Neuronal stem cell (in vitro differentiated cells): Measurements from ENCODE around the gene CACNA2D4.

Source experiments
- DNase-seq: peaks from one replicate; pipeline ENCODE4 v3.0.0-alpha.2; 2013; ENCODE audit warnings: low spot score
- H2AFZ ChIP-seq: one replicate; pipeline ENCODE4 v1.6.1; 2013; ENCODE audit warnings: mild to moderate bottlenecking, low read length, inconsistent platforms
- H2AK5ac ChIP-seq: 2 replicates; pipeline ENCODE4 v1.6.1; 2013; ENCODE audit warnings: low read depth, mild to moderate bottlenecking, inconsistent platforms, low read length, moderate library complexity, mixed read lengths
- H2BK120ac ChIP-seq: 2 replicates; pipeline ENCODE4 v1.6.1; 2013; ENCODE audit warnings: low read depth, mild to moderate bottlenecking, inconsistent platforms, low read length, moderate library complexity, mixed read lengths
- H2BK12ac ChIP-seq: one replicate; pipeline ENCODE4 v1.6.1; 2013; ENCODE audit warnings: low read length, inconsistent platforms
- H2BK15ac ChIP-seq: 2 replicates; pipeline ENCODE4 v1.6.1; 2013; ENCODE audit warnings: mild to moderate bottlenecking, low read length, inconsistent platforms, mixed read lengths
- H2BK5ac ChIP-seq: one replicate; pipeline ENCODE4 v1.6.1; 2013; ENCODE audit warnings: inconsistent platforms, mild to moderate bottlenecking, low read length, moderate library complexity
- H3K14ac ChIP-seq: one replicate; pipeline ENCODE4 v1.6.1; 2013; ENCODE audit warnings: low read length, inconsistent platforms
- H3K18ac ChIP-seq: 2 replicates; pipeline ENCODE4 v1.6.1; 2013; ENCODE audit warnings: low read length, inconsistent platforms
- H3K23ac ChIP-seq: 2 replicates; pipeline ENCODE4 v1.6.1; 2013; ENCODE audit warnings: low read depth, mild to moderate bottlenecking, mixed read lengths, low read length, inconsistent platforms; ENCODE audit not compliant: poor library complexity
- H3K27ac ChIP-seq: replicated peaks from 3 replicates; pipeline ENCODE4 v1.5.1; 2013; ENCODE audit warnings: low read length, inconsistent platforms
- H3K27me3 ChIP-seq, 3 experiments: 2 replicates each; pipeline ENCODE4 v1.6.1; 2013; ENCODE audit warnings: low read length in 3 of 3, mild to moderate bottlenecking in 2 of 3, inconsistent platforms in 1 of 3, low read depth in 1 of 3, mixed read lengths in 1 of 3, moderate library complexity in 1 of 3; ENCODE audit not compliant: control insufficient read depth in 3 of 3, insufficient read depth in 3 of 3
- H3K36me3 ChIP-seq, 2 donors: replicated peaks in 1 of 2; 2 replicates each; pipeline ENCODE4 v1.6.1; 2013; ENCODE audit warnings: low read length in 2 of 2; ENCODE audit not compliant: control insufficient read depth in 2 of 2, insufficient read depth in 2 of 2
- H3K4ac ChIP-seq: 2 replicates; pipeline ENCODE4 v1.6.1; 2013; ENCODE audit warnings: inconsistent platforms, mild to moderate bottlenecking, low read length, moderate library complexity
- H3K4me1 ChIP-seq, 2 donors: 1 replicate in 1 of 2; 2 replicates in 1 of 2; pipeline ENCODE4 v1.6.1; 2013; ENCODE audit warnings: low read length in 2 of 2, low read depth in 1 of 2; ENCODE audit not compliant: control insufficient read depth in 2 of 2, insufficient read depth in 1 of 2
- H3K4me2 ChIP-seq: one replicate; pipeline ENCODE4 v1.6.1; 2013; ENCODE audit warnings: mild to moderate bottlenecking, low read length, inconsistent platforms; ENCODE audit not compliant: insufficient read depth, poor library complexity, severe bottlenecking
- H3K4me3 ChIP-seq, 2 donors: 2 replicates each; pipeline ENCODE4 v1.5.1; 2013; ENCODE audit warnings: low read length in 2 of 2, mild to moderate bottlenecking in 2 of 2, inconsistent platforms in 1 of 2, moderate library complexity in 1 of 2
- H3K79me1 ChIP-seq: one replicate; pipeline ENCODE4 v1.6.1; 2013; ENCODE audit warnings: low read depth, mild to moderate bottlenecking, inconsistent platforms, low read length, moderate library complexity
- H3K9ac ChIP-seq: one replicate; pipeline ENCODE4 v1.6.1; 2013; ENCODE audit warnings: mild to moderate bottlenecking, low read depth, low read length, inconsistent platforms; ENCODE audit not compliant: poor library complexity
- H3K9me3 ChIP-seq, 2 donors: replicated peaks in 1 of 2; 2 replicates each; pipeline versions ENCODE3 to v1.6.1; 2013; ENCODE audit warnings: low read length in 2 of 2, mild to moderate bottlenecking in 2 of 2, inconsistent platforms in 1 of 2, low read depth in 1 of 2, mixed read lengths in 1 of 2, moderate library complexity in 1 of 2; ENCODE audit not compliant: control insufficient read depth in 2 of 2, insufficient read depth in 1 of 2
- H4K8ac ChIP-seq: one replicate; pipeline ENCODE4 v1.6.1; 2013; ENCODE audit warnings: low read depth, mild to moderate bottlenecking, inconsistent platforms, low read length, moderate library complexity
- H4K91ac ChIP-seq: one replicate; pipeline ENCODE4 v1.6.1; 2013; ENCODE audit warnings: low read length, low read depth, mild to moderate bottlenecking, inconsistent platforms; ENCODE audit not compliant: poor library complexity
- WGBS, 2 donors: extraction: QIAGEN DNeasy Blood & Tissue Kit; methylation state at CpG; one replicate each; pipeline ENCODE4 v1.1.7; 2013; ENCODE audit warnings: missing lambda C conversion rate in 2 of 2, mixed read lengths in 1 of 2; ENCODE audit not compliant: insufficient read length in 2 of 2, insufficient replicate concordance in 1 of 2; ENCODE audit errors: extremely low coverage in 2 of 2; 5-methylcytosine and 5-hydroxymethylcytosine counted together

CACNA2D4 gene

GRCh38 chr12:1811948-1812291 lies 106.5 kb downstream of the CACNA2D4 start:
- no peak overlapping the region for H2BK15ac ChIP-seq
- H3K14ac ChIP-seq: no peak overlapping the region
- no peak overlapping the region for H2BK120ac ChIP-seq
- H3K27me3 ChIP-seq: peaks cover 0 to 15% (median 0%) of the 10 kb centered on the region in 3 experiments
- H3K4me3 ChIP-seq: no peak overlapping the region
- no peak overlapping the region for H3K18ac ChIP-seq
- peaks cover 6 to 8% of the 10 kb centered on the region in 2 donors for H3K9me3 ChIP-seq
- WGBS, 2 donors: no CpG with 5 or more reads among the region's 6 CpGs
- H3K4ac ChIP-seq: no peak overlapping the region
- no peak overlapping the region for H3K9ac ChIP-seq
- no peak overlapping the region for H4K8ac ChIP-seq
- no peak overlapping the region for H3K4me2 ChIP-seq
- H3K27ac ChIP-seq: no peak overlapping the region
- no peak overlapping the region for H4K91ac ChIP-seq
- H3K23ac ChIP-seq: no peak overlapping the region
- H2BK12ac ChIP-seq: no peak overlapping the region
- DNase-seq: no peak
- H3K36me3 ChIP-seq: no peaks in the 10 kb centered on the region
- no peak overlapping the region for H2AK5ac ChIP-seq
- H2BK5ac ChIP-seq: no peak overlapping the region
- no peak overlapping the region for H2AFZ ChIP-seq
- H3K79me1 ChIP-seq: no peaks in the 10 kb centered on the region
- H3K4me1 ChIP-seq: peaks cover 0 to 7% of the 10 kb centered on the region in 2 donors

- Histone ChIP-seq H3K27me3 (peaks cover 0 to 10% (median 0%) of the 10 kb centered on the region in 3 experiments), H4K8ac (no peak overlapping the region), H3K9ac (peak overlapping the region; percentile 47), H3K9me3 (peaks cover 2 to 4% of the 10 kb centered on the region in 2 donors), H2BK5ac (no peak overlapping the region), H2BK12ac (no peak overlapping the region), H3K27ac (no peak overlapping the region), H4K91ac (no peak overlapping the region), H2AFZ (no peak overlapping the region), H2AK5ac (peak overlapping the region; percentile 26), H3K4ac (no peak overlapping the region), H3K18ac (peak overlapping the region; percentile 44), H2BK15ac (peak overlapping the region; percentile 20), H3K4me2 (no peak overlapping the region), H2BK120ac (no peak overlapping the region), H3K4me3 (no peak overlapping the region), H3K79me1 (no peaks in the 10 kb centered on the region), H3K23ac (no peak overlapping the region), H3K14ac (no peak overlapping the region), H3K4me1 (peaks cover 0 to 2% of the 10 kb centered on the region in 2 donors), H3K36me3 (no peaks in the 10 kb centered on the region)
- no CpG with 5 or more reads among the region's 27 CpGs for WGBS, 2 donors
- no peak for DNase-seq
Measured at GRCh38 chr12:1811281-1811947, 107.0 kb downstream of the CACNA2D4 start.

- no peak overlapping the region for H2BK120ac ChIP-seq
- H3K4ac ChIP-seq: no peak overlapping the region
- H2AK5ac ChIP-seq: peak overlapping the region; percentile 26
- peak overlapping the region; percentile 59 for H3K14ac ChIP-seq
- H3K36me3 ChIP-seq: no peaks in the 10 kb centered on the region
- H3K18ac ChIP-seq: peak overlapping the region; percentile 20
- no peak overlapping the region for H3K4me2 ChIP-seq
- no peak overlapping the region for H4K8ac ChIP-seq
- no CpG with 5 or more reads among the region's 10 CpGs for WGBS, 2 donors
- no peak overlapping the region for H3K27ac ChIP-seq
- no peak overlapping the region for H3K4me3 ChIP-seq
- H2BK5ac ChIP-seq: no peak overlapping the region
- peak overlapping the region; percentile 47 for H4K91ac ChIP-seq
- DNase-seq: no peak
- peak overlapping the region; percentile 12 for H3K23ac ChIP-seq
- no peaks in the 10 kb centered on the region for H3K79me1 ChIP-seq
- peak overlapping the region; percentile 73 for H2BK12ac ChIP-seq
- peak overlapping the region; percentile 20 for H2BK15ac ChIP-seq
- H3K9me3 ChIP-seq: peaks cover 2 to 4% of the 10 kb centered on the region in 2 donors
- H3K27me3 ChIP-seq: peaks cover 0 to 10% (median 0%) of the 10 kb centered on the region in 3 experiments
- H3K4me1 ChIP-seq: peaks cover 0 to 2% of the 10 kb centered on the region in 2 donors
- no peak overlapping the region for H2AFZ ChIP-seq
- peak overlapping the region; percentile 47 for H3K9ac ChIP-seq
Measured at GRCh38 chr12:1810931-1811280, 107.5 kb downstream of the CACNA2D4 start.

- Histone ChIP-seq H3K79me1 (no peaks in the 10 kb centered on the region), H3K4me3 (peak overlapping the region in 1 of 2 donors; percentile 41), H3K27ac (no peak overlapping the region), H3K23ac (peak overlapping the region; percentile 12), H3K4me2 (no peak overlapping the region), H3K4ac (no peak overlapping the region), H3K36me3 (no peaks in the 10 kb centered on the region), H2AK5ac (no peak overlapping the region), H3K4me1 (peaks cover 0 to 2% of the 10 kb centered on the region in 2 donors), H3K9ac (peak overlapping the region; percentile 47), H3K18ac (peak overlapping the region; percentile 20), H2BK12ac (peak overlapping the region; percentile 73), H2BK120ac (no peak overlapping the region), H2BK5ac (no peak overlapping the region), H4K8ac (no peak overlapping the region), H3K27me3 (peaks cover 0 to 10% (median 0%) of the 10 kb centered on the region in 3 experiments), H2AFZ (no peak overlapping the region), H2BK15ac (peak overlapping the region; percentile 20), H3K14ac (peak overlapping the region; percentile 59), H4K91ac (peak overlapping the region; percentile 47), H3K9me3 (peaks cover 2 to 4% of the 10 kb centered on the region in 2 donors)
- no peak for DNase-seq
- WGBS, 2 donors: no CpG with 5 or more reads among the region's 21 CpGs
Measured at GRCh38 chr12:1810201-1810930, 108.1 kb downstream of the CACNA2D4 start.
